Upper lobe of left lung (tissue), 6 donors: ENCODE results near the gene ASH1L. TPM values are rescaled to one million over a fixed set of nuclear protein-coding genes. Genes with fewer than 3 reads are reported as not detected.
"Not testable (repeated sequence)": the region's sequence is repeated elsewhere in the genome, so short reads cannot be mapped to it uniquely, and the experiment has no call there.

Experiments used
- ATAC-seq, 2 donors: fragments of 200-7000 bp; cut with Tn5 transposase; one replicate each; pipeline ENCODE4 v1.9.1; 2022; ENCODE audit warnings: mild to moderate bottlenecking in 2 of 2, moderate library complexity in 2 of 2; ENCODE audit not compliant: low FRiP score in 2 of 2
- DNase-seq, 2 donors: peaks; one replicate each; pipeline ENCODE4 v3.0.0-alpha.2; 2019 to 2020
- H3K27ac ChIP-seq, 4 donors: fragments of 200-600 bp; sonication (generic); one replicate each; pipeline ENCODE4 v1.5.1; 2016 to 2019
- H3K27me3 ChIP-seq, 4 donors: fragments of 200-600 bp; sonication (generic); one replicate each; pipeline ENCODE4 v1.5.1; 2017 to 2019
- H3K36me3 ChIP-seq, 4 donors: fragments of 200-600 bp; sonication (generic); one replicate each; pipeline ENCODE4 v1.5.1; 2016 to 2019
- H3K4me1 ChIP-seq, 4 donors: fragments of 200-600 bp; sonication (generic); one replicate each; pipeline ENCODE4 v1.5.1; 2018 to 2019
- H3K4me3 ChIP-seq, 4 donors: fragments of 200-600 bp; sonication (generic); one replicate each; pipeline ENCODE4 v1.5.1; 2017 to 2019; ENCODE audit warnings: mild to moderate bottlenecking in 2 of 4, moderate library complexity in 1 of 4
- H3K9me3 ChIP-seq, 4 donors: fragments of 200-600 bp; sonication (generic); one replicate each; pipeline ENCODE4 v1.5.1; 2018 to 2019
- CTCF ChIP-seq, 6 experiments: fragments of 450-650 bp in 4 of 6; fragments of 200-600 bp in 2 of 6; sonication (generic) in 2 of 6; IDR thresholded peaks; one replicate each; pipeline ENCODE4 v1.5.1; 2016 to 2019; ENCODE audit warnings: antibody characterized with exemption in 6 of 6
- EP300 ChIP-seq, 4 donors: sonication (generic); formaldehyde crosslinking; IDR thresholded peaks; one replicate each; pipeline ENCODE4 v1.5.1; 2017; ENCODE audit warnings: antibody characterized with exemption in 4 of 4, control low read depth in 2 of 4
- POLR2A ChIP-seq, 4 donors: fragments of 450-650 bp; IDR thresholded peaks; one replicate each; pipeline ENCODE4 v1.5.1; 2016 to 2017; ENCODE audit warnings: antibody characterized with exemption in 4 of 4, mild to moderate bottlenecking in 2 of 4
- POLR2AphosphoS5 ChIP-seq, 2 donors: sonication (generic); formaldehyde crosslinking; IDR thresholded peaks; one replicate each; pipeline ENCODE4 v1.5.1; 2017; ENCODE audit warnings: antibody characterized with exemption in 2 of 2
- WGBS, 2 donors: methylation state at CpG; one replicate each; pipeline ENCODE4 v1.1.5; 2017 to 2018; 5-methylcytosine and 5-hydroxymethylcytosine counted together
- total RNA-seq, 6 donors: library from RNA; depleted of rRNA in 4 of 6; stranded (reverse); fragments of >200 nt in 4 of 6; gene quantifications; one replicate each; pipeline versions ENCODE4 v1.1.0 to v1.2.1, GENCODE V29; 2016 to 2021
- donor health status: DM: no; HTN: no; CAD: no; lungs with moderate emphysema.
- donor health status: DM: no; HTN: yes; CAD: no; lungs with severe emphysema.

ASH1L gene
- total RNA-seq, 6 donors from 2014 or later = 43.5 to 68.8 (median 55.1) TPM

- Histone ChIP-seq H3K27ac (no peak overlapping the region), H3K36me3 (no peaks in the 10 kb centered on the region), H3K9me3 (no peaks in the 10 kb centered on the region), H3K4me1 (no peaks in the 10 kb centered on the region), H3K27me3 (no peaks in the 10 kb centered on the region), H3K4me3 (no peak overlapping the region)
- DNase-seq (no peak), ATAC-seq (peak; percentile 64 to 81)
- peak in 5 of 6 experiments; percentile 28 to 64 (median 56) for TF ChIP-seq CTCF (IDR thresholded peaks at IDR 0.05)
- TF ChIP-seq EP300 (IDR thresholded peaks at IDR 0.05) = no peak
- WGBS, 2 donors = 37% methylated on average over 6 of the region's 6 CpGs
Observed at GRCh38 chr1:155591770-155592169, 29.2 kb upstream of the ASH1L start.

DNA sequence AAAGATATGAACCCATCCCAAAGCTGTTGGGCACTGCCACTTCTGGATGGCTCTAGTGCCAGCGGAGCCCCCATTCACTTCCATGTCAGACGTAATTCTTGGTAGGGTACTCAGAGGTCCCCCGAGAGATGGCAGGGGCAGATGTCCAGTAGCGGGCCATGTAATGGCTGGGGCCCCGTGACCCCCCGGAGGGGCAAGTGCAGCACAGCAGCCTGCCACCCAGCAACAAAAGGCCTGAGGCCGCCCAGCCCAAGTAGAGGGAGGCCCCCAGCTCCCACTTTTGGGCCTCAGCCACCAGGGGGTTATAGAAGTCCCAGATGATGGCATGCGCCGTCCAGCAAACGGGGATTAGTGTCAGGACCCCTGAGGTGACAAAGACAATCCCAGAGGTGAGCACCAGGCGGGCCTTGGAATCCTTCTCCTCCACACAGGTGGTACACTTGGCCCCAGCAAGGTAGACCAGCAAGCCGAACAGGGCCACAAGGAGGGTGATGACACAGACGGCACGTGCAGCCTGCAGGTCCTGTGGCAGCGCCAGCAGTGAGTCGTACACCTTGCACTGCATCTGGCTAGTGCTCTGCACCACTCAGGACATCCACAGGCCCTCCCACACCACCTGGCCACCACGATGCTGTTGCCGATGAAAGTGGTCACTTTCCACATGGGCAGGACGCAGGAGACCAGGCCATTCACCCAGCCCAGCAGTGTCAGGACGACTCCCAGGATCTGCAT, 28.1 kb upstream of the ASH1L start:
- peak; percentile 23 to 60 for ATAC-seq
- WGBS, 2 donors = 93 to 95% methylated on average over 8 to 12 of the region's 20 CpGs
- not testable (repeated sequence) for H3K4me3 ChIP-seq, H3K9me3 ChIP-seq, H3K27ac ChIP-seq, H3K4me1 ChIP-seq, H3K27me3 ChIP-seq, H3K36me3 ChIP-seq
- peak in 1 of 2 donors; percentile 51 for DNase-seq

- 79 to 87% methylated on average over 3 of the region's 3 CpGs for WGBS, 2 donors
- H3K27ac ChIP-seq, H3K4me3 ChIP-seq, H3K36me3 ChIP-seq, ATAC-seq, H3K9me3 ChIP-seq, DNase-seq, H3K27me3 ChIP-seq, H3K4me1 ChIP-seq: not testable (repeated sequence)
Observed at GRCh38 chr1:155589282-155589681, 26.7 kb upstream of the ASH1L start.

DNA sequence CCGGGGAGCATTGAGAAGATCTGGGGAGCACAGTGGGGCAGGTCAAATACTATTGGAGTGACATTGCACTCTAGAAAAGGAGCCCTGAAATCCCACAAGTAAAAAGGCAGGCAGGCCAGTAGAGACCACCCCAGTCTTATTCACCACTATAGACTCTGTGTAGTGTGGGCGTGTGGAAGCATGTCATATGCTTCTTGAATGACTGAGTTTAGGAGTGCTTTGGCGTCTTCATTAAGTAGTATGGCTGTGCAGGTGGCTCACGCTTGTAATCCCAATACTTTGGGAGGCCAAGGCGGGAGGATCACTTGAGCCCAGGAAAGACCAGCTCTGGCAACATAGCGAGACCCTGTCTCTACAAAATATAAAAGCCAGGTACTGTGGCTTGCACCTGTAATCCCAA, 21.2 kb upstream of the ASH1L start:
- H3K36me3 ChIP-seq, H3K27me3 ChIP-seq, H3K4me3 ChIP-seq, H3K27ac ChIP-seq, H3K4me1 ChIP-seq, ATAC-seq, H3K9me3 ChIP-seq, DNase-seq: not testable (repeated sequence)
- WGBS, 2 donors = 87 to 94% methylated on average over 6 of the region's 6 CpGs

DNA sequence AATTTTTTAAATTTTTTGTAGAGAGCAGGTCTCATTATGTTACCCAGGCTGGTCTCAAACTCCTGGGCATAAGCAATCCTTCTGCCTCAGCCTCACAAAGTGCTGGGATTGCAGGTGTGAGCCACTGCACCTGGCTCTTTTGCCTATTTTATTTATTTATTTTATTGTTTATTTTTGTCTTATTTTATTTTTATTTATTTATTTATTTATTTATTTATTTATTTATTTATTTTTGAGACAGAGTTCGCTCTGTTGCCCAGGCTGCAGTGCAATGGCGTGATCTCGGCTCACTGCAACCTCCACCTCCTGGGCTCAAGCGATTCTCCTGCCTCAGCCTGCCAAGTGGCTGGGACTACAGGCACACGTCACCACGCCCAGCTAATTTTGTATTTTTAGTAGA, 13.0 kb upstream of the ASH1L start:
- not testable (repeated sequence) for H3K27me3 ChIP-seq, H3K4me1 ChIP-seq, H3K9me3 ChIP-seq, H3K36me3 ChIP-seq, H3K4me3 ChIP-seq, H3K27ac ChIP-seq, ATAC-seq, DNase-seq
- WGBS, 2 donors = 97 to 98% methylated on average over 6 of the region's 6 CpGs

- Histone ChIP-seq H3K4me3 (no peak overlapping the region), H3K4me1 (no peaks in the 10 kb centered on the region), H3K36me3 (no peaks in the 10 kb centered on the region), H3K27me3 (no peaks in the 10 kb centered on the region), H3K9me3 (no peaks in the 10 kb centered on the region), H3K27ac (no peak overlapping the region)
- no peak for DNase-seq
- 93 to 99% methylated on average over 3 of the region's 3 CpGs for WGBS, 2 donors
- no peak for ATAC-seq
- TF ChIP-seq POLR2AphosphoS5 (IDR thresholded peaks at IDR 0.05) (no peak), EP300 (IDR thresholded peaks at IDR 0.05) (no peak), POLR2A (IDR thresholded peaks at IDR 0.05) (no peak), CTCF (IDR thresholded peaks at IDR 0.05) (no peak)
Observed at GRCh38 chr1:155574077-155574476, 11.5 kb upstream of the ASH1L start.

- WGBS, 2 donors = 83 to 84% methylated on average over 4 of the region's 4 CpGs
- ATAC-seq (no peak), DNase-seq (no peak)
- Histone ChIP-seq H3K36me3 (peaks cover 0 to 3% (median 0%) of the 10 kb centered on the region in 4 donors), H3K4me1 (no peaks in the 10 kb centered on the region), H3K27ac (no peak overlapping the region), H3K27me3 (no peaks in the 10 kb centered on the region), H3K9me3 (no peaks in the 10 kb centered on the region), H3K4me3 (no peak overlapping the region)
- TF ChIP-seq POLR2AphosphoS5 (IDR thresholded peaks at IDR 0.05) = no peak
Observed at GRCh38 chr1:155570593-155570990, 8.0 kb upstream of the ASH1L start.
